Limb (tissue), 2 donors: ENCODE results near the gene REPS2.
A peak's percentile ranks its signal among the peaks of the same experiment; 100 is the strongest.
"Not testable (repeated sequence)": the region's sequence is repeated elsewhere in the genome, so short reads cannot be mapped to it uniquely, and the experiment has no call there.

Experiments
- DNase-seq, 2 donors: peaks; one replicate each; pipeline ENCODE4 v3.0.0-alpha.2; 2016; ENCODE audit errors: extremely low spot score in 2 of 2

The REPS2 gene

GRCh38 chrX:16963216-16963615, 16.8 kb downstream of the REPS2 start:
- peak in 1 of 2 donors; percentile 23 for DNase-seq

- DNase-seq, result not testable (repeated sequence)
These were observed 18.5 kb downstream of the REPS2 start for GRCh38 chrX:16964976-16965375.

DNA sequence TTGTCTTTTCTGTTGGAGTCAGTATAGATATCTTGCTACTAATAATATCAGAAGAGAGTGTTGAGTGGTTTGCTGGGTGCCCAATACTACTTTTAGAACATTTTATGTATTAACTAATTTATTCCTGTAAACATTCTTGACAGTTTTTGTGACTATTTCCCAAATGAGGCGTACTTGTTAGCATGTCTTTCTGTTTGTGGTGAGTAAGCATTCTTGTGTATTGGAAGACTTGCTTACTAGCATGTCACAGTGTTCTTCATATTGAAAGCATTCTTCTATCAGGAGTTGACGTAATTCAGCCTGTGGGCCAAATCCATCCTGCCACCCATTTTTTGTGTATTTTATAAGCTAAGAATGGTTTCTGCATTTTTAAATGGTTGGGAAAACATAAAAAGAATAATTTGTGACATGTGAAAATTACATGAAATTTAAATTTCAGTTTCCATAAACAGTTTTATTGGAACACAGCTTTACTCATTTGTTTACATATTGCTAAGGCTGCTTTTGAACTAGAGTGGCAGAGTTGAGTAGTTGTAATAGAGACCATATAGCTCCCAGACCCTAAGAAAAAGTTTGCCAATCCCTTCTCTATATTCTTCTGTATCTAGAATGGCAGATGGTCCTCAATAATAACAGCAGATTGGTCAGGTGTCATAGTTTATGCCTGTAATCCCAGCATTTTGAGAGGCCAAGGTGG, 20.4 kb downstream of the REPS2 start:
- DNase-seq, result no peak

- not testable (repeated sequence) for DNase-seq
These were observed 22.3 kb downstream of the REPS2 start for GRCh38 chrX:16968753-16969152.

DNA sequence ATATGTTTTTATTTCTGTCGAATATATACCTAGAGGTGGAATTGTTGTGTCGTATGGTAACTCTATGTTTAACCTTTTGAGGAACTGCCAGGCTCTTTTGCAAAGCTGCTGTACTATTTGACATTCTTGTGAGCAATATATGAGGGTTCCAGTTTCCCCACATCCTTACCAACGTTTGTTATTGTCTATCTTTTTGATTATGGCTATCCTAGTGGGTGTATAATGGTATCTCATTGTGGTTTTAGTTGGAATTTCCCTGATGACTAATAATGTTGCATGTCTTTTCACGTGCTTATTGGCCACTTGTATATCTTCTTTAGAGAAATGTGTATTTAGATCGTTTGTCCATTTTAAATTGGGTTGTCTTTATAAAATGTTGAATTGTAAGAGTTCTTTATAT, 24.5 kb downstream of the REPS2 start:
- DNase-seq, result no peak

GRCh38 chrX:16971694-16972093, 25.2 kb downstream of the REPS2 start:
- no peak for DNase-seq

GRCh38 chrX:16975233-16975632, 28.8 kb downstream of the REPS2 start:
- no peak for DNase-seq

DNA sequence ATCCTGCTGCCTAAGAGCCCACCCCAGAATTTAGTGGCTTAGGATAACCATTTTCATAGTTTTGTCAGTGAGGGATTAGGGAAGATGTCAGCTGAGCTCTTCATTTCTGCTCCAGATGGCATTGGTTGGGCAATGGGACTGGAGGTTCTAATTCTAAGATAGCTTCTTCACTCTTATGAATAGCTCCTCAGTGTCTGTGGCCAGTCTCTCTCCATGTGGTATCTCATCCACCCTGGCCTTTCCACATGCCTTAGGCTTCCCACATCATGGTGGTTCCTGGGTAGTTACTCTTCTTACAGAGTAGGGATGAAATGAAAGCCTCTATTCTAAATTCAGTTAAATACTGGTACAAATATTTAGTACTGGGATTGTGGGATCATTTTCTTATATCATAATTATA, 31.3 kb downstream of the REPS2 start:
- no peak for DNase-seq

DNA sequence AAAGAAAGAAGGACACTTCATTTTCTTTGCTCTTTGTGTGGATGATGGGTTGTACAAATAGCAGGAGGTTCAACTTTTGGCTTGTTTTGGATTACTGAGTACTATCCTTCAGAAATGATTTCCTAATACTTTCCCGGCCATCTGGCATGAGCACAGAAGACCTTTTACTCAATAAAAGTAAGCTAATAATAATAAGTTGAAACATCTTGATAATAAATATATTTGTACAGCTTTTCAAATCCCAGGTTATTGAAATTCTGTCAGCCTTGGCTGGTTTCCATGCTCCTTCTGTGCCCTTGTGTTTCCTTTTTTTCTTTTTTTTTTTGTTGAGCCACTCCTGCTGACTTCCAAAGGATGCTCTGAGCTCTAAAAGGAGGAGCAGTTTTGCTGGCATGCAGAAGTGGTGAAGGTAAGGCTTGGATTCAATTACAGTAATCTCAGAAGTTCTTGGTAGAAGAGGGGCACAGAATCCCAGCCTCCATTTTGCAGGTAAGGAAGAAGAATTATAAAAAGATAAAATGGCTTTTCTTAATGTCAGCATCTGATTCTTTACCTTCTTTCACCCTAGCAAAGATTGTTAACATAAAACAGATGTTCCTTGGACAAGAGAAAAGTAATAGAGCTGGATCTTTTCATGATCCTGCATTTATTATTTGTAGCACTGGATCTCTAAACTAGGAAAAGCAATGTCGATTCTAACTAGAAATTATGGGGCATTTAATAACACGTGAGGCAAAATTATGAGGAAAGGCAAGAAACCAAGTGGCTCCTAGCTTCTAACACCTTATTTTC, 31.9 kb downstream of the REPS2 start:
- DNase-seq, result peak in 1 of 2 donors; percentile 8

GRCh38 chrX:16979226-16979625, 32.8 kb downstream of the REPS2 start:
- DNase-seq, result no peak

DNA sequence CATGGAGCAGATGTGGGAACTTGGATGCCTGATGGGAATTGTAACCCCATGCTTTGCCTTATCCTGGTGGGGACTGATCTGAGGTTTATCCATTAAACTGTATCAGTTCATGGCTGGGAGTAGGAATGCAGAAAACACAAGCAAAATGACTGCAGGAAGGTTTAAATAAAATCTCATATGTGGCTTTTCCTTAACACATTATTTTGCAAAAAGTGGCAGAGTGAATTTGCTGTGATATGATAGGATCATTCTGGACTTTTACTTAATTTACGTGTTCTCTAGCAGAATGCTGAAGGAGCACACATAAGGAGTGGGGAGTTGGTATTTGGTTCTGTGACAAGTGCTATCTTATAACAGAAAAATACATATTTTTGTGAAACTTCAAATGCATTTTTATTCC, 34.8 kb downstream of the REPS2 start:
- no peak for DNase-seq

GRCh38 chrX:16981980-16982379, 35.5 kb downstream of the REPS2 start:
- DNase-seq, result no peak

DNA sequence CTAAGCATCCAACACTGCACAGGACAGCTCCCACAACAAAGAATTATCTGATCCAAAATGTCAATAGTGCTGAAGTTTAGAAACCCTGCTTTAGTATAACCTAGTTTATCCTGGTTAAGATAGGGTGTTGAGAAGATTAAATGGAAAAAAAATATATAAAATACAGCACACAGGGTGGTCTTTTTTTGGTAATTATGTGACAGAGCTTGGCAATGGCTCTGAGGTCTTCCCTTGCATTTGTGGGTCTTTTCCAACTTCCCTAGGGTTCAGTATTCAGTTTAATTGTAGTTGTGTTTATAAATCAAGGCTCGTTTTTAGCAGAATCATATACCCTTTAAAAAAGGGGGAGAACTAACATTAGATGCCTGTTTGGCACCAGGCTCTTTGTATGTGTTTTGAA, 36.6 kb downstream of the REPS2 start:
- no peak for DNase-seq

GRCh38 chrX:16985286-16985685, 38.8 kb downstream of the REPS2 start:
- no peak for DNase-seq

- no peak for DNase-seq
These were observed 39.7 kb downstream of the REPS2 start for GRCh38 chrX:16986169-16986568.

DNA sequence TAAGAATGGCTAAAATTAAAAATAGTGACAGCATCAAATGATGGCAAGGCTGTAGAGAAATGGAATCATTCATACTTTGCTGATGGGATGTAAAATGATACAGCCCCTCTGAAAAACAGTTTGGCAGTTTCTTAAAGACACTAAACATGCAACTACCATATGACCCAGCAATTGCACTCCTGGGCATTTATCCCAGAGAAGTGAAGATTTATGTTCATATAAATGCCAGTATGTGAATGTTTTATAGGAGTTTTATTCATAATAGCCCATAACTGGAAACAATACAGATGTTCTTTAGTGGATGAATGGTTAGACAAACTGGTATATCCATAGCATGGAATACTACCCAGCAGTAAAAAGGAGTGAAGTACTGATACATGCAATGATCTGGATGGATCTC, 43.3 kb downstream of the REPS2 start:
- DNase-seq, result no peak

- DNase-seq, result no peak
These were observed 44.4 kb downstream of the REPS2 start for GRCh38 chrX:16990839-16991238.

GRCh38 chrX:16992445-16992844, 46.0 kb downstream of the REPS2 start:
- peak in 1 of 2 donors; percentile 33 for DNase-seq

DNA sequence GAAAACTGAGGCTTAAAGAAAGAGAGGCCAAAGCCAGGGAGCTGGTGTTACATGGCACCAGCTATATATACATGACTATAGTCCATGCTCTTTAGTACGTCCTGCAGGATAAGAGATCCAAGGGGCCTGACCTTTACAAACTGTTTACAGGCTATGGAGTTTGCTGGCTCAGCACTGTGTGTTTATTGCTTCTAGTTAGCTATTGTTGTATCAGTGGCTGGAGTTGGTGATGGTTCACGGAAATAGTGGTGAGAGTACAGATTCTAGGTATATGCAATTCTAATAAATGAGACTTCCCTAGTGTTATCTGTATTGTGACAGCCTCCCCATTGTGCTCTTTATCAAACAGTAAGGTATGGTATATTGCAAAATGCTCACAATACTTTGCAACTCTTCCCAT, 46.5 kb downstream of the REPS2 start:
- DNase-seq, result no peak

DNA sequence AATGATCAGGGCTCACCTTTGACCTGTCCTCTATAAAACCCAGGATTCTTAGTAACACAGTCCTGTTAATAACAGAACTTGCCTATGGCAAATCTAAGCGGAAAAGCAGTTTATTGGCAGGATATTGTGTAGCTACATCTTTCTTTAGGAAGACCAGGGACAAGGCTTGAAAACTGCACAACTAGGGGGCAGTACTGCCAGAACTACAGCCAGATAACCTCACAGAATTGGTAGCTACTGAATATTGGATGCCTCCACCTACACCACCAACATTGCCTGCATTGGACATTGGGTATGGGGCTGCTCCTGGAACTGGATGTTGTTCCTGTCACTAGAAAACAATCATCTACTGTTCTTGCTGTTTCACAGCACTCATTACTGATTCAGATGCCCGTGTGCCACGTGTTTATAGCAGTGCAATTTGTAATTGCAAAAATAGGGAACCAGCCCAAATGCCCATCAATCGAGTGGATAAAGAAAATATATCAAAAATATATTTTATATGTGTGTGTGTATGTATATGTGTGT, 47.4 kb downstream of the REPS2 start:
- no peak for DNase-seq

GRCh38 chrX:16994736-16995135, 48.3 kb downstream of the REPS2 start:
- DNase-seq, result no peak

GRCh38 chrX:16997313-16997712, 50.9 kb downstream of the REPS2 start:
- DNase-seq, result no peak

DNA sequence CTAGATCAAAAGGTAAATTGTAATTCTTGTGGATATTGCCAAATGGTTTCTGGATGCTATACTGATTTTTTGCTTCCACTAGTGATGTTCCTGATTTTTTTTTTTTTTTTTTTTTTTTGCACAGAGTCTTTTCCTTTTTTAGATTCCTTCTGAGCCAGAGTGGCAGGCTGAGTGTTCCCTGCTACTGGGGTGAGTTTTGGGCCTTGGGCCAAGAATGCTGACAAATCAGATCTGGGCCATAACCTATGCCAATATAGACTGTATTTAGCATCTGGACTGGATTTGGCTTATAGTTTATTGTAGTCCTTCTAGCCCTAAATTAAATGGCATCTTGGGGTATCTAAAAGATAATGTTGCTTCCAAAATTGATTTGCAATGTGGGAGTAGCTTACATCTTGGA, 52.8 kb downstream of the REPS2 start:
- no peak for DNase-seq
